Uterus (tissue), 4 donors: ENCODE results near the gene KIF5A. TPM values are rescaled to one million over a fixed set of nuclear protein-coding genes. Genes with fewer than 3 reads are reported as not detected.

Experiments used
- DNase-seq, 2 donors: peaks; one replicate each; pipeline ENCODE4 v3.0.0-alpha.2; 2019 to 2020
- H3K27ac ChIP-seq, 2 donors: fragments of 200-600 bp; sonication (generic); 1 replicate in 1 of 2; 2 replicates in 1 of 2; pipeline ENCODE4 v1.5.1; 2016 to 2018
- H3K27me3 ChIP-seq, 2 donors: fragments of 200-600 bp; sonication (generic); one replicate each; pipeline ENCODE4 v1.5.1; 2018 to 2019; ENCODE audit warnings: control low read depth in 1 of 2
- H3K36me3 ChIP-seq, 2 donors: fragments of 200-600 bp; sonication (generic); one replicate each; pipeline ENCODE4 v1.5.1; 2019; ENCODE audit warnings: control low read depth in 1 of 2
- H3K4me1 ChIP-seq, 2 donors: fragments of 200-600 bp; sonication (generic); one replicate each; pipeline ENCODE4 v1.5.1; 2018 to 2019; ENCODE audit warnings: control low read depth in 1 of 2
- H3K4me3 ChIP-seq, 2 donors: fragments of 200-600 bp; sonication (generic); 1 replicate in 1 of 2; 2 replicates in 1 of 2; pipeline ENCODE4 v1.5.1; 2018 to 2019; ENCODE audit warnings: mild to moderate bottlenecking in 1 of 2
- H3K9me3 ChIP-seq, 2 donors: fragments of 200-600 bp; sonication (generic); one replicate each; pipeline ENCODE4 v1.5.1; 2019; ENCODE audit warnings: control low read depth in 1 of 2
- POLR2A ChIP-seq, 2 donors: fragments of 450-650 bp; IDR thresholded peaks; one replicate each; pipeline ENCODE4 v1.6.1; 2016; ENCODE audit warnings: antibody characterized with exemption in 2 of 2, mild to moderate bottlenecking in 1 of 2, moderate library complexity in 1 of 2
- intact Hi-C: fragments of 100-400 bp; cut with DNase I; formaldehyde crosslinking; loops from one replicate; pipeline ENCODE4 v1.15.1; 2023; ENCODE audit warnings: low total_unique reads
- microRNA counts, 2 donors: library from miRNA; unstranded; fragments of <30 nt; microRNA quantifications; one replicate each; lab custom pipeline; 2016 to 2017
- microRNA-seq: library from miRNA; unstranded; fragments of <30 nt; microRNA quantifications from one replicate; pipeline ENCODE4, GENCODE V29; 2016; ENCODE audit warnings: borderline microRNAs expressed, borderline replicate concordance
- small RNA-seq: library from RNA; depleted of rRNA; stranded (forward); fragments of <200 nt; gene quantifications from one replicate; pipeline ENCODE3, GENCODE V24; 2016
- total RNA-seq, 4 donors: library from RNA; depleted of rRNA in 3 of 4; stranded (reverse); fragments of >200 nt in 3 of 4; gene quantifications; one replicate each; pipeline versions ENCODE4 v1.1.0 to v1.2.4, GENCODE V29; 2014 to 2023
- TF ChIP-seq, protein P1 (sequence below), 4 experiments: fragments of 200-600 bp in 2 of 4; fragments of 450-650 bp in 2 of 4; sonication (generic) in 2 of 4; IDR thresholded peaks; one replicate each; pipeline ENCODE4 v1.5.1; 2016 to 2019; ENCODE audit warnings: antibody characterized with exemption in 4 of 4, mild to moderate bottlenecking in 2 of 4, moderate library complexity in 1 of 4
- donor health status: DM: yes; HTN: yes; CAD: no.

The KIF5A gene
- total RNA-seq, 4 donors from 2014 or later = 0.59 to 5.1 (median 1.9) TPM

DNA sequence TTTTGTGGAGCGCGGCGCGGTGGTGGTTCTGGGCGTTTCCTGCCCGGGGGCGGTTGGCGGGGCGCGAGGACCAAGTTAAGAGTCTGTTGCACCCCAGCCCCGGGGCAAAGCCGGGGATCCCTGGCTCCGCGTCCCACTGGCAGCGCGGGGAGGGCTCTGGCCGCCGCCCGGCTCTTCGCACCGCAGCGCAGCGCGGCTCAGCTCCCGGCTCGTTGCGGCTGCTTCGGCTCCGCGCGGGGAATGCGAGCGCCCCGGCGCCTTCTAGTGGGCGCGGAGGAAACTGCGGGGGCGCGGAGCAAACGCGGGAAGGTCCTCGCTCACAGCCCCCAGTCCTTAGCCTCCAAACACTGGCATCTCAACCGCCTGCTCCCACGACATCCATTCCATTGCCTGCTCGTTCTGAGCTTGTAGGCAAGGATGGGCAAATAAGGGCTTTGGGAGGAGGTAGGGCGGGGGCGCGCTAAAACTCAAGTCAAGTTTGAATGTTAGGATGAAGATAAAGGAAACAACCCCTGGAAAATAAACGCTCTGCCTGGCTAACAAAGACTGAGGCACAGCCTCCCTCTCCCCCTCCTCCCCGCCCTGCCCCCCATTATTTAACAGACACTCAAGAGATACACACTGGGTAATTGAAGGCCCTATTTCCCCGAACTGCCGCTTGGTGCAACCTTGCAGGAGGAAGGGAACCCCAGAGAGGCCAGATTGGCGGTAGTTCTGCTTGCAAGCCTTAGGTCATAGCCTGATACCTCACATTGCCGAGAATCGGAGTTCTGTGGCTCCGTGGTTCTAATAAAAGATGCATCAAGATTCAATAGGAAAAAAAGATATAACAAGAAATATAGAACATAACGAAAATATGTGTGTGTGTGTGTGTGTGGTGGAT is 83.4 kb downstream of the KIF5A start, which contains the start of gene B4GALNT1:
Gene B4GALNT1, minus strand, starts transcription at position 244 of the 883 bp plus-strand sequence. CDS start 1,069 bp downstream, outside the sequence.
- H3K27ac ChIP-seq = no peak within 1 kb of the TSS
- intact Hi-C loops = no loop called here
- peak within 1 kb of the TSS; percentile 37 to 42 for H3K4me3 ChIP-seq
- no peaks in the 10 kb centered on the region for H3K9me3 ChIP-seq
- no peak for TF ChIP-seq POLR2A (IDR thresholded peaks at IDR 0.05)
- TF ChIP-seq, protein P1, sequence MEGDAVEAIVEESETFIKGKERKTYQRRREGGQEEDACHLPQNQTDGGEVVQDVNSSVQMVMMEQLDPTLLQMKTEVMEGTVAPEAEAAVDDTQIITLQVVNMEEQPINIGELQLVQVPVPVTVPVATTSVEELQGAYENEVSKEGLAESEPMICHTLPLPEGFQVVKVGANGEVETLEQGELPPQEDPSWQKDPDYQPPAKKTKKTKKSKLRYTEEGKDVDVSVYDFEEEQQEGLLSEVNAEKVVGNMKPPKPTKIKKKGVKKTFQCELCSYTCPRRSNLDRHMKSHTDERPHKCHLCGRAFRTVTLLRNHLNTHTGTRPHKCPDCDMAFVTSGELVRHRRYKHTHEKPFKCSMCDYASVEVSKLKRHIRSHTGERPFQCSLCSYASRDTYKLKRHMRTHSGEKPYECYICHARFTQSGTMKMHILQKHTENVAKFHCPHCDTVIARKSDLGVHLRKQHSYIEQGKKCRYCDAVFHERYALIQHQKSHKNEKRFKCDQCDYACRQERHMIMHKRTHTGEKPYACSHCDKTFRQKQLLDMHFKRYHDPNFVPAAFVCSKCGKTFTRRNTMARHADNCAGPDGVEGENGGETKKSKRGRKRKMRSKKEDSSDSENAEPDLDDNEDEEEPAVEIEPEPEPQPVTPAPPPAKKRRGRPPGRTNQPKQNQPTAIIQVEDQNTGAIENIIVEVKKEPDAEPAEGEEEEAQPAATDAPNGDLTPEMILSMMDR (IDR thresholded peaks at IDR 0.05) = peak; percentile 72 to 95 (median 86)
- DNase-seq = peak; percentile 28 to 63
- no peaks in the 10 kb centered on the region for H3K4me1 ChIP-seq
- H3K36me3 ChIP-seq = no peaks in the 10 kb centered on the region
- H3K27me3 ChIP-seq = peaks cover 0 to 9% of the 10 kb centered on the region in 2 donors

MicroRNAs within 50 kb of the gene (microRNA counts, 767-probe panel; counts per million panel counts)
- microRNA hsa-miR-616-3p (lab: Ali Mortazavi, UCI) = 0 counts per million in 2 donors

Small RNA genes lying within 50 kb of the gene (microRNA-seq; reads per million reads assigned to microRNA genes)
- gene MIR616 = not detected
- not detected for gene MIR6758

Small RNA genes lying within 50 kb of the gene (small RNA-seq; reads per million reads assigned to genes)
- gene MIR616 = not detected

Other genes starting within 250 kb of the KIF5A start
- 10 to 100 TPM in 3 of 4 donors, 1 to 10 TPM in 1; 9.4 to 89.0 (median 34.2) TPM for gene R3HDM2, start 119.0 kb upstream of the KIF5A start, total RNA-seq
- gene INHBC, start 115.3 kb upstream of the KIF5A start, total RNA-seq = not detected
- not detected for gene INHBE, start 94.7 kb upstream of the KIF5A start, total RNA-seq
- gene GLI1, start 90.3 kb upstream of the KIF5A start, total RNA-seq = 1 to 10 TPM in 2 of 4 donors, not detected in 2; 6.1 to 6.6 TPM
- gene ARHGAP9, start 70.2 kb upstream of the KIF5A start, total RNA-seq = 1 to 10 TPM; 1.5 to 8.1 (median 3.3) TPM
- 100 to 1,000 TPM in 1 of 4 donors, 10 to 100 TPM in 3; 29.1 to 160 (median 76.8) TPM for gene MARS1, start 62.0 kb upstream of the KIF5A start, total RNA-seq
- gene DDIT3, start 29.5 kb upstream of the KIF5A start, total RNA-seq = 10 to 100 TPM in 2 of 4 donors, 1 to 10 TPM in 2; 2.3 to 28.2 (median 9.8) TPM
- 100 to 1,000 TPM in 1 of 4 donors, 10 to 100 TPM in 3; 14.9 to 138 (median 17.1) TPM for gene MBD6, start 27.2 kb upstream of the KIF5A start, total RNA-seq
- gene DCTN2, start 2.9 kb upstream of the KIF5A start, total RNA-seq = 100 to 1,000 TPM; 117 to 175 (median 126) TPM
- 10 to 100 TPM in 3 of 4 donors, 1 to 10 TPM in 1; 2.6 to 29.3 (median 18.8) TPM for gene PIP4K2C, start 41.1 kb downstream of the KIF5A start, total RNA-seq
- 10 to 100 TPM; 17.6 to 82.5 (median 40.9) TPM for gene DTX3, start 54.8 kb downstream of the KIF5A start, total RNA-seq
- gene ARHGEF25, start 61.4 kb downstream of the KIF5A start, total RNA-seq = 100 to 1,000 TPM in 1 of 4 donors, 10 to 100 TPM in 3; 52.9 to 205 (median 85.6) TPM
- gene B4GALNT1, start 83.2 kb downstream of the KIF5A start, total RNA-seq = 10 to 100 TPM in 1 of 4 donors, 1 to 10 TPM in 3; 2.9 to 14.1 (median 3.9) TPM
- gene OS9, start 144.1 kb downstream of the KIF5A start, total RNA-seq = 100 to 1,000 TPM; 189 to 339 (median 252) TPM
- 1 to 10 TPM in 3 of 4 donors, under 1 TPM in 1; 0.29 to 6.3 (median 2.6) TPM for gene AGAP2, start 188.7 kb downstream of the KIF5A start, total RNA-seq
- 100 to 1,000 TPM in 1 of 4 donors, 10 to 100 TPM in 3; 38.2 to 103 (median 51.0) TPM for gene TSPAN31, start 195.0 kb downstream of the KIF5A start, total RNA-seq
- 100 to 1,000 TPM in 2 of 4 donors, 10 to 100 TPM in 2; 60.0 to 190 (median 110) TPM for gene CDK4, start 202.3 kb downstream of the KIF5A start, total RNA-seq
- gene MARCHF9, start 205.1 kb downstream of the KIF5A start, total RNA-seq = 1 to 10 TPM in 3 of 4 donors, not detected in 1; 5.1 to 7.6 (median 6.8) TPM
- 1 to 10 TPM in 1 of 4 donors, under 1 TPM in 1, not detected in 2; 0.28 to 1.2 TPM for gene CYP27B1, start 217.0 kb downstream of the KIF5A start, total RNA-seq
- 10 to 100 TPM in 3 of 4 donors, 1 to 10 TPM in 1; 5.1 to 22.4 (median 18.0) TPM for gene METTL1, start 222.1 kb downstream of the KIF5A start, total RNA-seq
- 10 to 100 TPM in 2 of 4 donors, 1 to 10 TPM in 2; 2.3 to 15.5 (median 11.5) TPM for gene EEF1AKMT3, start 222.6 kb downstream of the KIF5A start, total RNA-seq
- gene TSFM, start 232.7 kb downstream of the KIF5A start, total RNA-seq = 10 to 100 TPM in 3 of 4 donors, 1 to 10 TPM in 1; 8.2 to 22.3 (median 16.7) TPM